ENCODE data around the gene ULK2.
"Not testable (repeated sequence)": the region's sequence is repeated elsewhere in the genome, so short reads cannot be mapped to it uniquely, and the experiment has no call there.

The ULK2 gene

DNA sequence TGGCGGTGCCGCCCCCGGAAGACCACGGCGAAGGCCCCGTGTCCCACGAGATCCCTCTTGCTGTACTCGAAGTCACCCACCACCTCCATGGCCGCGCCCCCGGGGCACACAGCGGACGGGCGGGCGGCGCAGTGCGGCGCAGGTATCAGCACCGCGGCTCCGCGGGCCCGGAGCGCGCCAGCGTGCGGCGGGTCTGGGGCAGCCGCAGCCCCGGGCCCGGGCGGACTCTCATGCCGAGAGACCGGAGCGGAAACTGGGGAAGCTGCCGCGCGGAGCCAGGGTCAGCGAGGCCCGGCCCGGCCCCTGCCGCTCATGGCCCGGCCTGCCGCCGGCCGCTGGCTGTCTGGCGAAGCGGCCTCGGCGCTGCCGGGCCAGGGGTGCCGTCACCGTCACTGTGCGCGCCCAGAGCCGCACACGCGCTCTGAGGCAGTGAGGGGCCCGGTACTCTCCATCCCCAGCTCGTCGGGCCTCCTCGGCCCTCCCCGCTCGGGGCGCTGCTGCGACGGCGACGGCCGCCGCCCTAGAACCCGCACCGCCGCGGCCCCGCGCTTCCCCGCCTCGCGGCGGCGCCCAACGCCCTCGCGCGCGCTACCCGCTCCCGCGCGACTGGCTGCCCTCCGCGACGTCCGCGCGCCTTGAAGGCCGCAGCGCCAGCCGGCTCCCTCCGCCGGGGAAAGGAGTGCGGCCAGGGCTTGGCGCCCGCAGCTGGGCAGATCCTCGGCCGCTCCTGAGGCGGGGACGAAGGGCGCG is at the start of gene ULK2:
TSS of gene ULK2 (minus strand) at position 608 of the 750 bp plus-strand sequence. CDS start at position 89, 519 bp downstream.
- DNase-seq, result peak; percentile 84 to 85
- peak; percentile 70 for TF ChIP-seq POLR2A (IDR thresholded peaks at IDR 0.05; ENCODE audit: low read length)
- TF ChIP-seq GATA1 (IDR thresholded peaks at IDR 0.05; ENCODE audit: low read depth, low read length), result no peak

DNA sequence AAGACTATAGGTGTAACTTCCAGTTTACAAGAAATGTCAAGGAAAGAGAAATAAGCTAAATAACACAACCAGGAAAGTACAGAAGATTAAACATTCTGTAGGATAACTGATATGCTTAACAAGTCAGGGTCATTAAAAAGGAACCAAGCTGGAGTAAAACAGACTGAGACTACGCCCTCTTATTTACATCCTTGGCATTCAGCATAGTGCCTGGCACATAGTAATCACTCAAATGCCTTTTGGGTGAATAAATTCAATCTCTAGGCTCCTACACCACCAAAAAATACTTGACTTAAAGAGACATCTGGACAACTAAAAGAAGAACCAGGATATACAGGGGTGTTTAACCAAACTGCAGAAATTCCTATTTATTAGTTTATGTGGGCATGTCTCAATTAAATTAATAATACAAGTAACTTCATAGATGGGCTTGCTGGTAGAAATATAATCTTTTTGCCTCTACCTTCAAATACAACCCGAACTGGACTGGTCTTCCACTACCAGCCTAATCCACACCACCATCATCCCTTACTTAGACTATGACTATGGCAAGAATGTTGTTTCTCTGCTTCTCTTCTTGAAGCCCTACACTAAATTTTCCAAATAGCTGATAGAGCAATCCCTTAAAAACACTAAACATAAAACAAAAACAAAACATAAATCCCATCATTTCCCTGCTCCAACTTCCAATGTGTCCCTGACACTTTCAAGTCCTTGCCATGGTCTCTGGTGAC is 47.7 kb upstream of the ULK2 start:
- DNase-seq, result no peak
- TF ChIP-seq GATA1 (IDR thresholded peaks at IDR 0.05; ENCODE audit: low read depth, low read length) (no peak), POLR2A (IDR thresholded peaks at IDR 0.05; ENCODE audit: low read length) (no peak)

DNA sequence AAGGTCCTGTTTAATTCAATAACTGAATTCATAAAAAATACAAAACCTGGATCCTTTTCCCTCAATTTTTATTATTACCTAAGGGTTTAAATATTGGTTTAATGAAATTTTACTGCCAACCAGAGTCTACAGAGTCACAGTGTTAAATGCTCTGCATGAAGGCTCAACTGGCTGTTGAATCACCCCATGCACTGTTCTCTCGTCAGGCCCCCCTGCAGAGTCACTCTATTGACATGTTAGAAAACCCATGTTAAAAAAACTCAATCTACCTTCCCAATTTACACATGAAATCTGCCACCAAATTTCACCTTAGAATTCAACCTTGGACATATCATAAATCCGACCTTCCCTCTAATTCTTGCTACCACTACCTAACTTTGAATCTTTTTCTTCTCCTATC is 43.3 kb upstream of the ULK2 start:
- TF ChIP-seq GATA1 (IDR thresholded peaks at IDR 0.05; ENCODE audit: low read depth, low read length), result no peak
- no peak for TF ChIP-seq POLR2A (IDR thresholded peaks at IDR 0.05; ENCODE audit: low read length)
- no peak for DNase-seq

DNA sequence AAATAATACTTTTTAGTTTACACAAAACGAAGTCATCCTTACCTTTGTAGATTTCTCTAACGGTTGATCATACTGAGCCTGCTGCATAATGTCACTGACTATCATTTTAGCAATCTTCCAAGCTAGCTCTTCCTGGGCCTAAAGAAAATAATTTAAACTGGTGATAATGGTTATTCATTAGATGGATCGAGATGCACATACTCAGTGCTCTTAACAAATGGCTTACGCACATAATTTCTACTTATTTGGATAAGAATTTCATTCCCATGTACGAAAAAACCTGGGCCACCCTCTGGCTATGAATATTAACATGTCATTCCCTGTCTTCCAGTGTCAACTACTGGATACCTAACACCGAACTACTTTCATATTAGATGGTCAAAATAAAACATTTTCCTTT is 41.4 kb upstream of the ULK2 start:
- TF ChIP-seq GATA1 (IDR thresholded peaks at IDR 0.05; ENCODE audit: low read depth, low read length) (no peak), POLR2A (IDR thresholded peaks at IDR 0.05; ENCODE audit: low read length) (no peak)
- DNase-seq, result no peak

DNA sequence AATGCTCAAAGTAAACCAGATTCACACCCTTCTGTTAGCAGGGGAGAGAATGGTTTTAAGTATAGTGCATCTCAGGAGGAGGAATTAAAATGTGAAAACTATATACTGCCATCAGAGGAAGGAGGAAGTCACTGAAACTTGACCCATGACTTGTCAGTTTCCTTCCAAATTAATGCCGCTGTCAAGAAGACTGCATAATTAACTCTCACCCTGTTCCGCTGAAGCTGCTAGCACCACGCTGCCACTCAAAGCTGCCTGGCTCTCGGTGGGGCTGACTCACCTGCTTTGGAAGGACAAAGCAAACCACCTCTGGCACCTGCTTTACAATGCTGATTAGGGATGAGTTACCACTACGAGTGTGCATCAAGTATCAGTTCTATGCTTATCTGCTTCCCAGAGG is 37.8 kb upstream of the ULK2 start:
- TF ChIP-seq GATA1 (IDR thresholded peaks at IDR 0.05; ENCODE audit: low read depth, low read length), result no peak
- TF ChIP-seq POLR2A (IDR thresholded peaks at IDR 0.05; ENCODE audit: low read length), result no peak
- DNase-seq, result no peak

GRCh38 chr17:19904924-19905323 is 37.2 kb upstream of the ULK2 start:
- DNase-seq, result no peak
- TF ChIP-seq POLR2A (IDR thresholded peaks at IDR 0.05; ENCODE audit: low read length), result no peak
- TF ChIP-seq GATA1 (IDR thresholded peaks at IDR 0.05; ENCODE audit: low read depth, low read length), result no peak

- DNase-seq, result no peak
- TF ChIP-seq POLR2A (IDR thresholded peaks at IDR 0.05; ENCODE audit: low read length) (no peak), GATA1 (IDR thresholded peaks at IDR 0.05; ENCODE audit: low read depth, low read length) (no peak)
Observed at GRCh38 chr17:19904412-19904811, 36.7 kb upstream of the ULK2 start.

DNA sequence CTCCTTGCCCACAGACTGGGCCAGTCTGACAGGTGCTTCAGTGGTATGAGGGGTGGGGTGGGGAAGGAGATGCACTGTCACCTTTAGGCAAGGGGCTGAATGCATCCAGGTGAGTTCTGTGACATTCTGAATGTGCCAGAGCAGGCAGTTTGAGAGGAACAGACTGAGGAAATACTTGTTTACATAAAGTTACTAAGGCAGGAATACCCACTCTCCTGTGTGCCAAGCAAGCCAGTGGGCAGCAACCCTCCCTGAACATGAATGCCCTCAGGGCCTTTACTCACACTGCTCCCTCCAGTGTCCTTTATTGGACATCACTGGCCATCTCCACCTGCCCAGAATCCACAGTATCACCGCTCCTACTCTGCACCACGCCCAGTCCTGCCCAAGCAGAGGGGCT is 33.1 kb upstream of the ULK2 start:
- no peak for DNase-seq

DNA sequence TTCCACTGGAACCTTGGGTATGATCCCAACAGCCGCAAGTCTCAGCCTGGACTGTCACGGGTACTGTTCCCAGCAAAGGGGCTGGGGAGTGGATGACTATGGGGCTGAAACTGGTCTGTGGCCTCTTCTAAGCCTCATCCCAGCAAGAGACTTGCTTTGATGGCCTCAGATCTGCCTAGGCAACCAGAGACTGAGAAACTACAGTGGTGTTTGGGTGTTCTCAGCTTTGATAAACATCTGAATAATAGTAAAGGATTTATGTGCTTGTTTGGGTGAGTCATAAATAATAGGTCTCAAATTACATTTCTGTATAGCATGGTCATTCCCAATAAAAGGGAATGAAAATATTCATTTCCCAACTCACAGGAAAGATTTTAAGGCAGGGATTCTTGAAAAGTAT is 30.2 kb upstream of the ULK2 start:
- DNase-seq, result no peak
- no peak for TF ChIP-seq GATA1 (IDR thresholded peaks at IDR 0.05; ENCODE audit: low read depth, low read length)
- no peak for TF ChIP-seq POLR2A (IDR thresholded peaks at IDR 0.05; ENCODE audit: low read length)

More for the DNA sequence above, 33.1 kb upstream of the ULK2 start:
- TF ChIP-seq GATA1 (IDR thresholded peaks at IDR 0.05; ENCODE audit: low read depth, low read length) (no peak), POLR2A (IDR thresholded peaks at IDR 0.05; ENCODE audit: low read length) (no peak)

DNA sequence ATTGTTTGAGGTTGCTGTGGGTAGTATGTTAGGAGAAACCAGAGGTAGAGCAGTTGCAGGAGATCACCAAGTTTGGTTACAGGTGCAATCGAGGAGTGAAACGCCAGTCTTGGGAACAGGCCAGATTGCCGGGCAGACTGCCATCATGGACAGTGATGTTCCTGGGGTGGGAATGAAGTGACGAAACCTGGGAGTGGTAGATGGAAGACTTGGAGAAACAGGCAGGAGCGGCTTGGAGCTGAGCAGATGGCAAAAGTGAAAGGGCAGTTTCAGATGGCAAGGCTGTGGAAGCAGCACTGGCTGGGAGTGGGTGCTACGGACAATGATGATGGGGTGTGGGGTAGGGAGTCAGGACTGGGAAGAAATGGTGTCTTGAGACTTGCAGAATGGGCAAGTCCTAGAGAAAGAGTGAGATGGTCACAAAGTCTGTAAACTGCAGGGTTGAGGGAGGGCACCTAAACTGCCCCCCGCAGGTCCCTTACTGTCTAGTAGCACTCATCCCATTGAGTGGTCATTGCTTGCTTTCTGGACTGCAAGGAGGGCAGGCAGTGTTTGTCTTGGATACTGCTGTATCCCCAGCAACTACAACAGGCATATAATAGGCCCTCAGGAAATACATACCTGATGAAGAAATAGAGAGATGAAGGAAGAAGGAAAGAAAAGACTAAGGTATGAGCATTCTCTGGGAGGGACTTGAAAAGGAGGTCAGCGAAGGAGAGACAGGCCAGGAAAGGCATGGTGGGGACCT is 29.5 kb upstream of the ULK2 start:
- TF ChIP-seq GATA1 (IDR thresholded peaks at IDR 0.05; ENCODE audit: low read depth, low read length) (no peak), POLR2A (IDR thresholded peaks at IDR 0.05; ENCODE audit: low read length) (no peak)
- DNase-seq, result no peak

GRCh38 chr17:19896679-19897078 is 28.9 kb upstream of the ULK2 start:
- TF ChIP-seq POLR2A (IDR thresholded peaks at IDR 0.05; ENCODE audit: low read length) (no peak), GATA1 (IDR thresholded peaks at IDR 0.05; ENCODE audit: low read depth, low read length) (no peak)
- DNase-seq, result no peak

GRCh38 chr17:19890554-19890953 is 22.8 kb upstream of the ULK2 start:
- DNase-seq, result not testable (repeated sequence)

DNA sequence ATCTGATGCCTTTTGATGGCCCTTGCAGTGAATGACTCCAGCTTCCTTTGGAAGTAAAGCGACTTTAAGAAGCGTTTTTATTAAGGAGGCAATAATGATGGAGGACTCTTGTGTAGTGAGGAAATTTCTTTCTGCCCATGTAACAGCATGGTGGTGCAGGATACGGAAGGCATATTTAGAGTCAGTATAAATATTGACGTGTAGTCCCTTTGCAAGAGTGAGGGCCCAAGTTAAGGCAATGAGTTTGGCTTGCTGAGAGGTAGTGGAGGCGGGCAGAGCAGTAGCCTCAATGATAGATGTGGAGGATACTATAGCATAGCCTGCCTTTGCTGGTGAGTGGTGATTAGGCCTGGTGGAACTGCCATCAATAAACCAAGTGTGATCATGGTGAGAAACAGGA is 22.3 kb upstream of the ULK2 start:
- DNase-seq, result not testable (repeated sequence)

DNA sequence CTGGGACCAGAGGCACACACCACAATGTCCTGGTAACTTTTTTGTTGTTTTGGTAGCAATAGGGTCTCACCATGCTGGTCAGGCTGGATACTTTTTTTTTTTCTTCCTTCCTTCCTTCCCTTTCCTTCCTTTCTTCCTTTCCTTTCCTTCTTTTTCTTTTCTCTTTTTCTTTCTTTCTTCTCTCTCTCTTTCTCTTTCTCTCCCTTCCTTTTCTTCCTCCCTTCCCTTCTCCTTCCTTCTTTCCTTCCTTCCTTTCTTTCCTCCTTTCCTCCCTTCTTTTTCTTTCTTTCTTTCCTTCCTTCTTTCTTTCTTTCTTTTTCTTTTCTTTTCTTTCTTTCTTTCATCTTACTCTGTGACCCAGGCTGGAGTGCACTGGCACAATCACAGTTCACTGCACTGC is 18.4 kb upstream of the ULK2 start:
- DNase-seq, result no peak
- TF ChIP-seq GATA1 (IDR thresholded peaks at IDR 0.05; ENCODE audit: low read depth, low read length) (no peak), POLR2A (IDR thresholded peaks at IDR 0.05; ENCODE audit: low read length) (no peak)

Measured in erythroblast (primary cell).